Esophagus muscularis mucosa (tissue), 4 donors: ENCODE measurements around the gene TM4SF4.

ENCODE experiments used
- EP300 ChIP-seq: sonication (generic); formaldehyde crosslinking; IDR thresholded peaks from one replicate; pipeline ENCODE4 v1.6.1; 2017; ENCODE audit warnings: antibody characterized with exemption
- POLR2A ChIP-seq: fragments of 450-650 bp; IDR thresholded peaks from one replicate; pipeline ENCODE4 v1.6.1; 2017; ENCODE audit warnings: antibody characterized with exemption, moderate library complexity, mild to moderate bottlenecking, low read depth
- POLR2AphosphoS5 ChIP-seq, 2 donors: sonication (generic); formaldehyde crosslinking; IDR thresholded peaks; one replicate each; pipeline ENCODE4 v1.6.1; 2017; ENCODE audit warnings: antibody characterized with exemption in 2 of 2
- TF ChIP-seq, protein P1 (sequence below), 3 experiments: fragments of 200-600 bp in 2 of 3; fragments of 450-650 bp in 1 of 3; sonication (generic) in 2 of 3; IDR thresholded peaks; one replicate each; pipeline ENCODE4 v1.5.1; 2017 to 2019; ENCODE audit warnings: antibody characterized with exemption in 3 of 3, mild to moderate bottlenecking in 2 of 3, moderate library complexity in 1 of 3

DNA sequence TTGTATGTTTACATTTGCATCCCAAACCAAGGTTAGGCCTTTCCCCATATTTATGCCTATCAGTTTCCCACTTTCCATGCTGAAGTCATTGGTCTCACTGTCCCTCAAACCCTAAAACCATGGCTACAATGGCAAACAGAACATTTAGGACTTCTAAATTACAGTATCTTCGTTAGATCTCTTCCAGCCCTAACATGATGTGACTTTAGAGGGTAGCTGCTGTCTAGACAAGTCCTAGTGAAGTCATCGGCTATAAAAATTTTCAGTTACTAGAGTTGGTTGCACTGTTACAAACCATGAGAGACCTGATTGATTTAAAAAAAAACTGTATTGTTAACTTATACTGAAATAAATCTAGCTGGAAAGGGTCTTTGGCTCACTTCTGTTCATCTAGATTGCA, 54.6 kb downstream of the TM4SF4 start:
- TF ChIP-seq EP300: no peak
- TF ChIP-seq, protein P1, sequence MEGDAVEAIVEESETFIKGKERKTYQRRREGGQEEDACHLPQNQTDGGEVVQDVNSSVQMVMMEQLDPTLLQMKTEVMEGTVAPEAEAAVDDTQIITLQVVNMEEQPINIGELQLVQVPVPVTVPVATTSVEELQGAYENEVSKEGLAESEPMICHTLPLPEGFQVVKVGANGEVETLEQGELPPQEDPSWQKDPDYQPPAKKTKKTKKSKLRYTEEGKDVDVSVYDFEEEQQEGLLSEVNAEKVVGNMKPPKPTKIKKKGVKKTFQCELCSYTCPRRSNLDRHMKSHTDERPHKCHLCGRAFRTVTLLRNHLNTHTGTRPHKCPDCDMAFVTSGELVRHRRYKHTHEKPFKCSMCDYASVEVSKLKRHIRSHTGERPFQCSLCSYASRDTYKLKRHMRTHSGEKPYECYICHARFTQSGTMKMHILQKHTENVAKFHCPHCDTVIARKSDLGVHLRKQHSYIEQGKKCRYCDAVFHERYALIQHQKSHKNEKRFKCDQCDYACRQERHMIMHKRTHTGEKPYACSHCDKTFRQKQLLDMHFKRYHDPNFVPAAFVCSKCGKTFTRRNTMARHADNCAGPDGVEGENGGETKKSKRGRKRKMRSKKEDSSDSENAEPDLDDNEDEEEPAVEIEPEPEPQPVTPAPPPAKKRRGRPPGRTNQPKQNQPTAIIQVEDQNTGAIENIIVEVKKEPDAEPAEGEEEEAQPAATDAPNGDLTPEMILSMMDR (IDR thresholded peaks at IDR 0.05): no peak
- no peak for TF ChIP-seq POLR2A
- TF ChIP-seq POLR2AphosphoS5 (IDR thresholded peaks at IDR 0.05): no peak
